AG04450 (cell line): Measurements from ENCODE around the gene SPR. TPM values are rescaled to one million over a fixed set of nuclear protein-coding genes. Genes with fewer than 3 reads are reported as not detected.

Experiments used
- CTCF ChIA-PET: fragments of 300-600, 350-600 bp; formaldehyde crosslinking; extraction: SDS; loops from one replicate; lab custom pipeline; 2022; ENCODE audit warnings: antibody characterized with exemption, inconsistent platforms; lab: Charles Lee
- POLR2A ChIA-PET: fragments of 350-600 bp; formaldehyde crosslinking; extraction: SDS; loops from one replicate; lab custom pipeline; 2021; ENCODE audit warnings: antibody characterized with exemption, inconsistent platforms; lab: Yijun Ruan, JAX
- DNase-seq: peaks from one replicate; pipeline ENCODE4 v3.0.0-alpha.2; 2011; ENCODE audit warnings: low read depth, low spot score
- H3K27ac ChIP-seq: one replicate; pipeline ENCODE4 v1.5.1; 2012; ENCODE audit warnings: low read depth, low read length, control low read depth
- H3K27me3 ChIP-seq: one replicate; pipeline ENCODE4 v1.6.0; 2012; ENCODE audit warnings: low read length; ENCODE audit not compliant: control insufficient read depth, insufficient read depth
- H3K4me3 ChIP-seq: 2 replicates; pipeline ENCODE4 v1.5.1; 2011; ENCODE audit warnings: mild to moderate bottlenecking, low read depth, low read length, control low read depth
- H3K9me3 ChIP-seq: 2 replicates; pipeline ENCODE4 v1.5.1; 2012; ENCODE audit warnings: low read length; ENCODE audit not compliant: control insufficient read depth, insufficient read depth
- polyA plus RNA-seq: library from polyadenylated mRNA; depleted of rRNA; stranded (reverse); fragments of >200 nt; gene quantifications from 2 replicates; pipeline ENCODE4 v1.2.3, GENCODE V29; 2011
- TF ChIP-seq, protein P1 (sequence below): IDR thresholded peaks from 2 replicates; pipeline ENCODE4 v1.5.1; 2011; ENCODE audit warnings: low read depth, low read length, control low read depth, inconsistent platforms

Gene SPR
- polyA plus RNA-seq, 1 experiment: 17.5 TPM

DNA sequence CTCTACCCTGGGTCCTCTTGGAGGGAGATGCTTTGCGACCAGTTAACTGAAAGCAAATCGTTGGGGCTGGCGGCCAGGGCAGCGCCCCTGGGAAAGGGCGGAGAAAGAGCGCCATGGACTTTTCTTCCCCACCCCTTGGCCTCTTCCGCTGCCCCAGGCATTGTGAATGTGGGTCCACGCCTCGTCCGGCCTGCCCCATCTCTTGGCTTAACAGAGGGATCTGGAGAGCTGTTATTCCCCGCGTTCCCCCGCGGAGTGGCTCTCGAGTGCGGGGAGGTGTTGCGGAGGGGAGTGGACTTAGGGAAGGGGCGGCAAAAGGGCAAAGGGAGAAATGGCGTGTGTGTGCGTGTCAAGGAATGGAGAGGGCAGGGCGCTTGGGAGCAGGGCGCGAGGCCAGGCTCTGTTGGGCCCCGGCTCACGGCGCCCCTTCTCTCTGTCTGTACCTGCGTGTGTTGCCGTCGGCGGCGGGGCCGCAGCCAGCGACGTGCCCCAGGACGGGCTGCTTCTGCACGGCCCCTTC is 36.7 kb downstream of the SPR start:
- H3K9me3 ChIP-seq: peaks cover 18% of the 10 kb centered on the region
- H3K27me3 ChIP-seq: peaks cover 100% of the 10 kb centered on the region
- DNase-seq: no peak
- CTCF ChIA-PET: no interaction called here
- no peak overlapping the region for H3K27ac ChIP-seq
- no peak overlapping the region for H3K4me3 ChIP-seq
- TF ChIP-seq, protein P1, sequence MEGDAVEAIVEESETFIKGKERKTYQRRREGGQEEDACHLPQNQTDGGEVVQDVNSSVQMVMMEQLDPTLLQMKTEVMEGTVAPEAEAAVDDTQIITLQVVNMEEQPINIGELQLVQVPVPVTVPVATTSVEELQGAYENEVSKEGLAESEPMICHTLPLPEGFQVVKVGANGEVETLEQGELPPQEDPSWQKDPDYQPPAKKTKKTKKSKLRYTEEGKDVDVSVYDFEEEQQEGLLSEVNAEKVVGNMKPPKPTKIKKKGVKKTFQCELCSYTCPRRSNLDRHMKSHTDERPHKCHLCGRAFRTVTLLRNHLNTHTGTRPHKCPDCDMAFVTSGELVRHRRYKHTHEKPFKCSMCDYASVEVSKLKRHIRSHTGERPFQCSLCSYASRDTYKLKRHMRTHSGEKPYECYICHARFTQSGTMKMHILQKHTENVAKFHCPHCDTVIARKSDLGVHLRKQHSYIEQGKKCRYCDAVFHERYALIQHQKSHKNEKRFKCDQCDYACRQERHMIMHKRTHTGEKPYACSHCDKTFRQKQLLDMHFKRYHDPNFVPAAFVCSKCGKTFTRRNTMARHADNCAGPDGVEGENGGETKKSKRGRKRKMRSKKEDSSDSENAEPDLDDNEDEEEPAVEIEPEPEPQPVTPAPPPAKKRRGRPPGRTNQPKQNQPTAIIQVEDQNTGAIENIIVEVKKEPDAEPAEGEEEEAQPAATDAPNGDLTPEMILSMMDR: no peak
- POLR2A ChIA-PET: no interaction called here

- no peak for DNase-seq
Measured at GRCh38 chr2:72924353-72925240, 37.4 kb downstream of the SPR start.

DNA sequence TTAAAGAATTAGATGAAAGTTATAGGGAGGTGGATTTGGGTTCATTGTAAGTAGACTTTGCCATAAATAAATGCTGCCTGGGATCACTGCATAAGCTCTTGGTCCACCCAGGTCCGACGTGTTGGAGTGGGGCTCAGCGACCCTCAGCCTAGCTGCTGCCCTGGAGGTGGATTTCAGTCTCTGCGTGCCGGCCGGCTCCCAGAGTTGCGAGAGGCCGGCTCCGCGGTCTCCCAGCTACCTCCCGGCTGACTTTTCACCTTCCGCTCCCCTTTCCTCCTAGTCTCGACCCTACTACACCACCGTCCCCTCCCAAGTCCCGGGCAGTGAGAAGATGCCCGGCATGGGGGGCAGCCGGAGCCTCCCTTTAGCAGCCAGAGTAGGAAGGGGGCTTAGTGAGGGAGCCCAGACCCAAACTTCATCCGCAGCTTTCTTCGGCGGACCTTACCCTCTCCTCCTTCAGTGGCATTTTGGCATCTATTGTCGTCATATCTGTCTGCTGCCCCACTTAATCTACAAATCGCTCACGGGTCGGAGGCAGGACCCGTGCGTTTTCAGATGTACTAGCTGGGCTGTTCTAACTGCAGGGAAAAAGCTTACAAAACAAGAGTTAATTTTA is 38.2 kb downstream of the SPR start:
- no peak overlapping the region for H3K27ac ChIP-seq
- no peak overlapping the region for H3K4me3 ChIP-seq
- H3K9me3 ChIP-seq: peaks cover 14% of the 10 kb centered on the region
- no peak for DNase-seq
- ChIA-PET POLR2A (interaction anchor here (0.5 kb wide), 1 partner anchor 128 kb away, joined by 5 read pairs; no protein-coding TSS in a partner anchor), CTCF (interaction anchor here (0.8 to 3.2 kb wide), 3 partner anchors 33 to 49 kb away, joined by 3 to 16 read pairs (median 5); partner anchors contain the start of gene SPR)
- H3K27me3 ChIP-seq: peaks cover 100% of the 10 kb centered on the region
- TF ChIP-seq, protein P1: no peak

More at GRCh38 chr2:72924353-72925240, 37.4 kb downstream of the SPR start:
- TF ChIP-seq, protein P1: no peak
- no peak overlapping the region for H3K27ac ChIP-seq
- CTCF ChIA-PET: interaction anchor here (3.2 kb wide), 1 partner anchor 32 kb away, joined by 16 read pairs; no protein-coding TSS in a partner anchor
- no peak overlapping the region for H3K4me3 ChIP-seq
- peaks cover 18% of the 10 kb centered on the region for H3K9me3 ChIP-seq
- H3K27me3 ChIP-seq: peaks cover 100% of the 10 kb centered on the region
- POLR2A ChIA-PET: interaction anchor here (0.5 kb wide), 1 partner anchor 129 kb away, joined by 5 read pairs; no protein-coding TSS in a partner anchor

GRCh38 chr2:72926368-72926767 is 39.2 kb downstream of the SPR start:
- Histone ChIP-seq H3K9me3 (peaks cover 14% of the 10 kb centered on the region), H3K27me3 (peaks cover 93% of the 10 kb centered on the region), H3K27ac (no peak overlapping the region), H3K4me3 (no peak overlapping the region)
- CTCF ChIA-PET: interaction anchor here (0.6 to 3.2 kb wide), 5 partner anchors 34 to 251 kb away, joined by 3 to 16 read pairs (median 7); partner anchors contain the start of gene SPR
- TF ChIP-seq, protein P1: no peak
- POLR2A ChIA-PET: interaction anchor here (0.8 kb wide), 1 partner anchor 33 kb away, joined by 4 read pairs; no protein-coding TSS in a partner anchor
- no peak for DNase-seq
